Measurements from ENCODE around the gene PGLYRP4. TPM values are rescaled to one million over a fixed set of nuclear protein-coding genes. Genes with fewer than 3 reads are reported as not detected.
"Not testable (repeated sequence)": the region's sequence is repeated elsewhere in the genome, so short reads cannot be mapped to it uniquely, and the experiment has no call there.

PGLYRP4 gene
- total RNA-seq, 1 donor from 2014 or later, result not detected

GRCh38 chr1:153360190-153360589 is 11.5 kb upstream of the PGLYRP4 start:
- intact Hi-C loops (cut with DNase I), result no loop called here
- ATAC-seq (ENCODE audit: poor library complexity), result peak; percentile 28
- DNase-seq, result no peak

- no peak for DNase-seq
- no peak for ATAC-seq (ENCODE audit: poor library complexity)
- intact Hi-C loops (cut with DNase I), result no loop called here
Measured at GRCh38 chr1:153359241-153359640, 10.6 kb upstream of the PGLYRP4 start.

GRCh38 chr1:153358691-153358975 is 10.0 kb upstream of the PGLYRP4 start:
- no peak for DNase-seq
- intact Hi-C loops (cut with DNase I), result no loop called here
- ATAC-seq (ENCODE audit: poor library complexity), result no peak

GRCh38 chr1:153357853-153358690 is 9.4 kb upstream of the PGLYRP4 start, which contains the start of gene S100A9:
Gene S100A9, plus strand, starts transcription at chr1:153357854. Its CDS starts 430 bp downstream, at chr1:153358284.
- ATAC-seq (ENCODE audit: poor library complexity) (no peak), DNase-seq (no peak)
- intact Hi-C loops (cut with DNase I), result no loop called here

GRCh38 chr1:153357076-153357852 is 8.6 kb upstream of the PGLYRP4 start:
- DNase-seq, result peak; percentile 86
- intact Hi-C loops (cut with DNase I), result no loop called here

GRCh38 chr1:153356392-153357075 is 7.9 kb upstream of the PGLYRP4 start:
- DNase-seq (no peak), ATAC-seq (ENCODE audit: poor library complexity) (no peak)
- intact Hi-C loops (cut with DNase I), result no loop called here

More at GRCh38 chr1:153357076-153357852, 8.6 kb upstream of the PGLYRP4 start:
- peak; percentile 68 for ATAC-seq (ENCODE audit: poor library complexity)

- DNase-seq (peak; percentile 81), ATAC-seq (ENCODE audit: poor library complexity) (peak; percentile 58)
- intact Hi-C loops (cut with DNase I), result no loop called here
Measured at GRCh38 chr1:153355445-153356071, 6.9 kb upstream of the PGLYRP4 start.

GRCh38 chr1:153354515-153355193 is 6.0 kb upstream of the PGLYRP4 start:
- no peak for DNase-seq
- intact Hi-C loops (cut with DNase I), result no loop called here
- ATAC-seq (ENCODE audit: poor library complexity), result no peak

- ATAC-seq (ENCODE audit: poor library complexity) (no peak), DNase-seq (no peak)
- intact Hi-C loops (cut with DNase I), result loop anchor here (2.0 kb wide), 1 partner anchor 141 kb away; no protein-coding TSS in a partner anchor
Measured at GRCh38 chr1:153353226-153353947, 4.7 kb upstream of the PGLYRP4 start.

- DNase-seq (peak; percentile 79), ATAC-seq (ENCODE audit: poor library complexity) (peak; percentile 81)
- intact Hi-C loops (cut with DNase I), result loop anchor here (2.0 kb wide), 1 partner anchor 142 kb away; no protein-coding TSS in a partner anchor
Measured at GRCh38 chr1:153352523-153352922, 3.9 kb upstream of the PGLYRP4 start.

GRCh38 chr1:153350321-153350957 is 1.8 kb upstream of the PGLYRP4 start:
- DNase-seq (no peak), ATAC-seq (ENCODE audit: poor library complexity) (no peak)
- intact Hi-C loops (cut with DNase I), result no loop called here

- DNase-seq, result no peak
Measured at GRCh38 chr1:153349363-153350320, 1.0 kb upstream of the PGLYRP4 start.

GRCh38 chr1:153347856-153348255 is 785 bp downstream of the PGLYRP4 start:
- intact Hi-C loops (cut with DNase I), result no loop called here
- DNase-seq (no peak), ATAC-seq (ENCODE audit: poor library complexity) (no peak)

More at GRCh38 chr1:153349363-153350320, 1.0 kb upstream of the PGLYRP4 start:
- intact Hi-C loops (cut with DNase I), result no loop called here
- no peak for ATAC-seq (ENCODE audit: poor library complexity)

- ATAC-seq (ENCODE audit: poor library complexity); intact Hi-C loops (cut with DNase I); DNase-seq: not testable (repeated sequence)
Measured at GRCh38 chr1:153347049-153347448, 1.6 kb downstream of the PGLYRP4 start.

- ATAC-seq (ENCODE audit: poor library complexity) (no peak), DNase-seq (no peak)
- intact Hi-C loops (cut with DNase I), result no loop called here
Measured at GRCh38 chr1:153346077-153346723, 2.4 kb downstream of the PGLYRP4 start.

Measured in Right ventricle myocardium superior (tissue), 1 donor.